HL-60 (cell line): Measurements from ENCODE around the gene IDH3A.

Experiments used
- DNase-seq, 2 experiments: peaks; one replicate each; pipeline ENCODE4 v3.0.0-alpha.2; 2010 to 2020; ENCODE audit warnings: low read depth in 1 of 2, low spot score in 1 of 2
- H3K27ac ChIP-seq: fragments of 250-450 bp; sonication (Bioruptor Pico); replicated peaks from 2 replicates; pipeline ENCODE4 v1.5.1; 2020; ENCODE audit warnings: mild to moderate bottlenecking, moderate library complexity
- H3K27me3 ChIP-seq: fragments of 250-450 bp; sonication (Bioruptor Pico); 2 replicates; pipeline ENCODE4 v1.5.1; 2021; ENCODE audit warnings: mild to moderate bottlenecking, moderate library complexity; ENCODE audit not compliant: insufficient read depth, poor library complexity, severe bottlenecking
- H3K4me3 ChIP-seq: replicated peaks from 2 replicates; pipeline ENCODE4 v1.5.1; 2011; ENCODE audit warnings: mild to moderate bottlenecking, control low read depth, low read length; ENCODE audit not compliant: insufficient read depth
- GABPA ChIP-seq: IDR thresholded peaks from 2 replicates; pipeline ENCODE4 v1.6.1; 2012; ENCODE audit warnings: low read depth
- POLR2AphosphoS5 ChIP-seq: IDR thresholded peaks from 2 replicates; pipeline ENCODE4 v1.6.1; 2012; ENCODE audit warnings: low read depth
- SPI1 ChIP-seq: IDR thresholded peaks from 2 replicates; pipeline ENCODE4 v1.6.1; 2012; ENCODE audit warnings: low read depth, mild to moderate bottlenecking, borderline replicate concordance
- TF ChIP-seq, protein P1 (sequence below): IDR thresholded peaks from 2 replicates; pipeline ENCODE4 v1.6.1; 2012; ENCODE audit warnings: low read depth; ENCODE audit not compliant: insufficient replicate concordance
- TF ChIP-seq, protein P2 (sequence below): IDR thresholded peaks from one replicate; pipeline ENCODE4 v1.5.1; 2011; ENCODE audit warnings: low read length, control low read depth, inconsistent platforms; ENCODE audit not compliant: insufficient read depth

IDH3A gene

DNA sequence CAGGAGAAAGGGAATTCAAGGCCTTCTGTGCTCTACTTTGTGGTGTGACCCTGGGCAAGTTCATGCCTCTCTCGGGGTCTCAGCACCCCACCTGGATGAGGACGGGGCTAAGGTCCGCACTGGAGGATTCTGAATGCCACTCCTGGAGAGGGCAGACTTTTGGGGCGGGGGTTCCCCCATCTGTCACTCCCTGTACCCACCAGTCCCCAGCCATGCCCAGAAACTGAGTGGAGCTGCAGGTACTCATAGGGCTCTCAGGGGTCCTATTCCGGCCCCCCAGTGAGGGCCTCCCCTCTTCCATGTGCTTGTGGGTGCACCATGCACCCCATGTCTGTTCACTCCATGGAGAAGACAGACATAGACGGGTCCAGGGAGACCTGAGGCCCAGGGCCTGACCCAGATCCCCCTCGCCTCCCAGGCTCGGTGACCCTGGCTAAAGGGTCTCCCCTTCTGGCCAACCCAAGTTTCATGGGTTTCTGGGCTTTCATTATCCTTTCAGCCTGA is 59.2 kb downstream of the IDH3A start:
- Histone ChIP-seq H3K27me3 (no peaks in the 10 kb centered on the region), H3K4me3 (no peak overlapping the region), H3K27ac (no peak overlapping the region)
- no peak for DNase-seq
- no peak for TF ChIP-seq GABPA
- TF ChIP-seq, protein P1, sequence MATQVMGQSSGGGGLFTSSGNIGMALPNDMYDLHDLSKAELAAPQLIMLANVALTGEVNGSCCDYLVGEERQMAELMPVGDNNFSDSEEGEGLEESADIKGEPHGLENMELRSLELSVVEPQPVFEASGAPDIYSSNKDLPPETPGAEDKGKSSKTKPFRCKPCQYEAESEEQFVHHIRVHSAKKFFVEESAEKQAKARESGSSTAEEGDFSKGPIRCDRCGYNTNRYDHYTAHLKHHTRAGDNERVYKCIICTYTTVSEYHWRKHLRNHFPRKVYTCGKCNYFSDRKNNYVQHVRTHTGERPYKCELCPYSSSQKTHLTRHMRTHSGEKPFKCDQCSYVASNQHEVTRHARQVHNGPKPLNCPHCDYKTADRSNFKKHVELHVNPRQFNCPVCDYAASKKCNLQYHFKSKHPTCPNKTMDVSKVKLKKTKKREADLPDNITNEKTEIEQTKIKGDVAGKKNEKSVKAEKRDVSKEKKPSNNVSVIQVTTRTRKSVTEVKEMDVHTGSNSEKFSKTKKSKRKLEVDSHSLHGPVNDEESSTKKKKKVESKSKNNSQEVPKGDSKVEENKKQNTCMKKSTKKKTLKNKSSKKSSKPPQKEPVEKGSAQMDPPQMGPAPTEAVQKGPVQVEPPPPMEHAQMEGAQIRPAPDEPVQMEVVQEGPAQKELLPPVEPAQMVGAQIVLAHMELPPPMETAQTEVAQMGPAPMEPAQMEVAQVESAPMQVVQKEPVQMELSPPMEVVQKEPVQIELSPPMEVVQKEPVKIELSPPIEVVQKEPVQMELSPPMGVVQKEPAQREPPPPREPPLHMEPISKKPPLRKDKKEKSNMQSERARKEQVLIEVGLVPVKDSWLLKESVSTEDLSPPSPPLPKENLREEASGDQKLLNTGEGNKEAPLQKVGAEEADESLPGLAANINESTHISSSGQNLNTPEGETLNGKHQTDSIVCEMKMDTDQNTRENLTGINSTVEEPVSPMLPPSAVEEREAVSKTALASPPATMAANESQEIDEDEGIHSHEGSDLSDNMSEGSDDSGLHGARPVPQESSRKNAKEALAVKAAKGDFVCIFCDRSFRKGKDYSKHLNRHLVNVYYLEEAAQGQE, result no peak
- TF ChIP-seq, protein P2, sequence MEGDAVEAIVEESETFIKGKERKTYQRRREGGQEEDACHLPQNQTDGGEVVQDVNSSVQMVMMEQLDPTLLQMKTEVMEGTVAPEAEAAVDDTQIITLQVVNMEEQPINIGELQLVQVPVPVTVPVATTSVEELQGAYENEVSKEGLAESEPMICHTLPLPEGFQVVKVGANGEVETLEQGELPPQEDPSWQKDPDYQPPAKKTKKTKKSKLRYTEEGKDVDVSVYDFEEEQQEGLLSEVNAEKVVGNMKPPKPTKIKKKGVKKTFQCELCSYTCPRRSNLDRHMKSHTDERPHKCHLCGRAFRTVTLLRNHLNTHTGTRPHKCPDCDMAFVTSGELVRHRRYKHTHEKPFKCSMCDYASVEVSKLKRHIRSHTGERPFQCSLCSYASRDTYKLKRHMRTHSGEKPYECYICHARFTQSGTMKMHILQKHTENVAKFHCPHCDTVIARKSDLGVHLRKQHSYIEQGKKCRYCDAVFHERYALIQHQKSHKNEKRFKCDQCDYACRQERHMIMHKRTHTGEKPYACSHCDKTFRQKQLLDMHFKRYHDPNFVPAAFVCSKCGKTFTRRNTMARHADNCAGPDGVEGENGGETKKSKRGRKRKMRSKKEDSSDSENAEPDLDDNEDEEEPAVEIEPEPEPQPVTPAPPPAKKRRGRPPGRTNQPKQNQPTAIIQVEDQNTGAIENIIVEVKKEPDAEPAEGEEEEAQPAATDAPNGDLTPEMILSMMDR, result no peak
- TF ChIP-seq SPI1, result no peak
- TF ChIP-seq POLR2AphosphoS5, result no peak

DNA sequence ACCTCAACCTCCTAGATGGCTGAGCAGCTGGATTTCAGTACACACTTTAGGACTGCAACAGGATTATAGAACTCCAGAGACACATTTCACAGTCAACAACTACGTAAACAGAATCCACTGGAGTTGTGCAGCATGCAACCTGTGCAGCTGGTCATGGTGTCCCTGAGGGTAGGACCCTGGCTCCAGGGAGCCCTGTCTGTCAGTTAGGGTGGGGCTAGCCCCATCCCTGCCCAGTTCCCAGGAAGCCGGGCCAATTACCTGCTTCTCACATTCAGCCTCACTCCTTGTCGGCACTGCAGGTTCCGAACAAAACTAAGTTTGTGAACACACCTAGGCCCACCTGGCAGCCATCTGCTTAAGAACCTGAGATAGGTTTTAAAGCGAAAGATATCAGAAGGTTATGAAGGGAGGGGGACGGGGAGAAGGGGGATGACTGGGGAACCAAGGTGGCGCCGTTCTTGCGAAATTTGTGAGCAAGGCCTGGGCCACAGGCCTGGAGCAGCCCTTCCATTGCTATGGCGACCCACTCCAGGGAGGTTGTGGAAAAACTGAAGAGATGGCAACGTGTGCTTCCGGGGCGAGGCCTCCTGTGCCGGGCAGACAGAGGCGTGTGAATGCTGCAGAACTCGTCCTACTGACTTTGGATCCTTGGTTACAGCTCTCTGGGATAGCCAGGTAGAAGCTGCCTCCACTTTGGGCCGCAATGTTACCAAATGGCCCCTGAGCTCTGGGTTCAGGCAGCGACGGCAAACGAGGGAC is 59.9 kb downstream of the IDH3A start:
- Histone ChIP-seq H3K4me3 (no peak overlapping the region), H3K27me3 (no peaks in the 10 kb centered on the region), H3K27ac (no peak overlapping the region)
- TF ChIP-seq SPI1 (no peak), GABPA (no peak), POLR2AphosphoS5 (no peak)
- TF ChIP-seq, protein P1, result no peak
- TF ChIP-seq, protein P2, result no peak
- no peak for DNase-seq

DNA sequence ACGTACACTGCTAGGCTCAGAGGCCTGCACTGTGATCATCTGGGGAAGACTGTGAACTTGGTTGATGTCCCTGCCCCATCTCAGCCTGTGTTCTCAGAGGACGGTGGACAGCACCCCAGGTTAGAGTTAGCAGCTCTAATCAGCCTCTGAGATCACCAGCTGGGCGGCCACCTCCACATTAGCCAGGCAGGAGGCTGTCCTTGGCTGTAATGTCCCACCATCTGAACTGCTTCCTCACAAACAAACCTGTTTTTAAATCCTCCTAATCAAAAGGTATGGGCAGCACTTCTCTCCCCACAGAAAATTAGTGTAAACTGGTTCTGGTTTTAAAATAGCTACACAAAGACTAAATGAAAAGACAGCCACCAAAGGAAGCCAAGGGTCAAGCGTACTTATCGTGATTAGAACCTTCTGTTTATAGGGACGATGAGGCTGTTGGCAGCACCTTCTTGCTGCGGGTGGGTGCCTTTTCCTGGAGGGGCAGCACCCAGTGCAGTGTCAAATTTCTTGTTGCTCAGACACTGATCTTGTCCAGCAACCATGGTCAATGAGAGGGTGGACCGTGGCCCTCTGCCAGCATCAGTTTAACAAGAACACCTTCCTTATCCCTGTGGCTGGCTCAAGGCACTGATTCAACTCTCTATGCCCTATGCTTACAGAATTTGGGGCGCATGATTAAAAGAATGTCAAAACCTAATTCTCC is 60.6 kb downstream of the IDH3A start:
- no peak for DNase-seq
- Histone ChIP-seq H3K27ac (no peak overlapping the region), H3K4me3 (no peak overlapping the region), H3K27me3 (no peaks in the 10 kb centered on the region)
- no peak for TF ChIP-seq POLR2AphosphoS5
- no peak for TF ChIP-seq SPI1
- TF ChIP-seq GABPA, result no peak
- TF ChIP-seq, protein P1, result no peak
- TF ChIP-seq, protein P2, result no peak
